Fibroblast of lung (primary cell): Measurements from ENCODE around the gene KNDC1. TPM values are rescaled to one million over a fixed set of nuclear protein-coding genes. Genes with fewer than 3 reads are reported as not detected.
"Not testable (repeated sequence)": the region's sequence is repeated elsewhere in the genome, so short reads cannot be mapped to it uniquely, and the experiment has no call there.

ENCODE experiments used
- DNase-seq, 2 donors: peaks; one replicate each; pipeline versions ENCODE4 v3.0.0 to v3.0.0-alpha.2; 2010; ENCODE audit warnings: low read depth in 2 of 2
- H2AFZ ChIP-seq: 2 replicates; pipeline ENCODE4 v1.5.1; 2012; ENCODE audit warnings: low read length, control low read depth, inconsistent platforms
- H3K27ac ChIP-seq: 2 replicates; pipeline ENCODE4 v1.5.1; 2011; ENCODE audit warnings: low read length, control low read depth; ENCODE audit not compliant: insufficient read depth
- H3K27me3 ChIP-seq: 2 replicates; pipeline ENCODE4 v1.5.1; 2011; ENCODE audit warnings: mild to moderate bottlenecking, low read length; ENCODE audit not compliant: control insufficient read depth, insufficient read depth
- H3K36me3 ChIP-seq: 2 replicates; pipeline ENCODE4 v1.5.1; 2011; ENCODE audit warnings: low read length; ENCODE audit not compliant: control insufficient read depth, insufficient read depth
- H3K4me1 ChIP-seq: 2 replicates; pipeline ENCODE4 v1.5.1; 2011; ENCODE audit warnings: low read length; ENCODE audit not compliant: control insufficient read depth, insufficient read depth; ENCODE audit errors: extremely low read depth
- H3K4me2 ChIP-seq: 2 replicates; pipeline ENCODE4 v1.5.1; 2011; ENCODE audit warnings: low read length, control low read depth; ENCODE audit not compliant: insufficient read depth; ENCODE audit errors: extremely low read depth
- H3K4me3 ChIP-seq, 4 experiments: fragments of 200-600 bp in 1 of 4; sonication (generic) in 1 of 4; replicated peaks in 1 of 4; 2 replicates each; pipeline ENCODE4 v1.5.1; 2011 to 2016; ENCODE audit warnings: low read length in 4 of 4, low read depth in 3 of 4, mild to moderate bottlenecking in 3 of 4, control low read depth in 2 of 4, inconsistent platforms in 1 of 4, mixed read lengths in 1 of 4; ENCODE audit not compliant: insufficient read depth in 1 of 4; ENCODE audit errors: control extremely low read depth in 1 of 4
- H3K79me2 ChIP-seq: 2 replicates; pipeline ENCODE4 v1.5.1; 2012; ENCODE audit warnings: mild to moderate bottlenecking, low read length, inconsistent platforms; ENCODE audit not compliant: control insufficient read depth, insufficient read depth
- H3K9ac ChIP-seq: 2 replicates; pipeline ENCODE4 v1.5.1; 2011; ENCODE audit warnings: mild to moderate bottlenecking, low read length, control low read depth; ENCODE audit not compliant: insufficient read depth
- H3K9me3 ChIP-seq: 2 replicates; pipeline ENCODE4 v1.5.1; 2012; ENCODE audit warnings: low read depth, low read length; ENCODE audit not compliant: control insufficient read depth, insufficient read depth
- H4K20me1 ChIP-seq: 2 replicates; pipeline ENCODE4 v1.5.1; 2011; ENCODE audit warnings: low read length; ENCODE audit not compliant: control insufficient read depth, insufficient read depth; ENCODE audit errors: extremely low read depth
- EZH2 ChIP-seq: IDR thresholded peaks from 2 replicates; pipeline ENCODE4 v1.5.1; 2012; ENCODE audit warnings: low read length, control low read depth, mild to moderate bottlenecking; ENCODE audit errors: missing control alignments
- polyA minus RNA-seq: library from RNA; depleted of rRNA, polyadenylated mRNA; stranded (reverse); fragments of >200 nt; gene quantifications from 2 replicates; pipeline ENCODE4 v1.2.3, GENCODE V29; 2011; ENCODE audit warnings: low replicate concordance
- polyA plus RNA-seq, 2 donors: library from polyadenylated mRNA; depleted of rRNA in 1 of 2; stranded (reverse) in 1 of 2; unstranded in 1 of 2; fragments of >200 nt; gene quantifications; 2 replicates each; pipeline ENCODE4 v1.2.1, GENCODE V29; 2011 to 2012; ENCODE audit warnings: missing spikeins in 1 of 2
- total RNA-seq: library from RNA; depleted of rRNA; stranded (reverse); fragments of >200 nt; gene quantifications from 2 replicates; pipeline ENCODE4 v1.2.1, GENCODE V29; 2014
- TF ChIP-seq, protein P1 (sequence below), 2 donors: IDR thresholded peaks in 1 of 2; conservative IDR thresholded peaks in 1 of 2; 1 replicate in 1 of 2; 2 replicates in 1 of 2; pipeline ENCODE4 v1.5.1; 2011 to 2012; ENCODE audit warnings: low read length in 2 of 2, control low read depth in 1 of 2, inconsistent platforms in 1 of 2, low read depth in 1 of 2, mild to moderate bottlenecking in 1 of 2

The KNDC1 gene, protein sequence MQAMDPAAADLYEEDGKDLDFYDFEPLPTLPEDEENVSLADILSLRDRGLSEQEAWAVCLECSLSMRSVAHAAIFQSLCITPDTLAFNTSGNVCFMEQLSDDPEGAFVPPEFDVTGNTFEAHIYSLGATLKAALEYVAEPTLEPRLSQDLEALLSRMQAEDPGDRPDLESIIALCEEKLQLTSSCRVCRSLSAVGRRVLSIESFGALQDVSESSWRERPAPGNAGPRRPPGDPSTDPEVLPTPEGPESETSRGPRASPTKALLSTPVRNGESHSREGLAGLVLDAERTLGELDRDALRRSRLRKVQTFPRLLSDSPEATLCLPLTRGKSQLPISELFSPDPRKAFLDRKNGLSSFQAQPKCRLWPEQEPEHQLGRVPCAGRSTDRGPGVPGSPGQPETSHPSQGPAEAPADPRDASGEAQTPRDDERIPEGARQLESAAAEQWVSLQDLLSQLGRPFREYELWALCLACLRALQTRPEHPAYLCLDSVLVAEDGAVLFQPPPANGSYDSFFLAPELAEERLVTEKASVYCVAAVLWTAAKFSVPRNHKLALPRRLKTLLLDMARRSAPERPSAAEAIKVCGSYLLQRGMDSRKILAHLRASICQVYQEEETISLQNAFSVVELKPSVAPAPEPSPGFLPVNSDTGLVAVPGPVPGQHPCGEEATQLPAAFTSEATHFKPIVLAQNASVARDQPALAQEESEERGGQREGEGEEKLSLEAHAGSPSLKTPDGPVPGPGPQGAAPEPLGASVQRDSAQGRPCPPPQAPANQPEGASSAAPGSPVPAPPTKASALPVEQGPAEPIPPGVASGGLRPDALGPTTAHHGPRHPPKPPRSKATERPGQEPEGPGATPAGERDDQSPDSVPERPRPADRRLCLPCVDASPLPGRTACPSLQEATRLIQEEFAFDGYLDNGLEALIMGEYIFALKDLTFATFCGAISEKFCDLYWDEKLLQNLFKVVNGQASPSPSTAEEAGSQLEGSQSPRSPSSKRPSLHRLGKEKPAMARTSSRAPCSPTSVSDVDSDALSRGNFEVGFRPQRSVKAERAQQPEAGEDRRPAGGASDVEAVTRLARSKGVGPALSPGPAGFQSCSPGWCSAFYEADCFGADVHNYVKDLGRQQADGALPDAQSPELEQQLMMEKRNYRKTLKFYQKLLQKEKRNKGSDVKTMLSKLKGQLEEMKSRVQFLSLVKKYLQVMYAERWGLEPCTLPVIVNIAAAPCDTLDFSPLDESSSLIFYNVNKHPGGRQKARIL (N-terminal part only)
- 0.26 and 0.50 TPM in 2 replicates for total RNA-seq
- polyA plus RNA-seq: 0.11 and 0.20 TPM in 2 replicates
- 0.23 and 0.36 TPM in 2 replicates for polyA plus RNA-seq (2012)
- 0.20 and 2.1 TPM in 2 replicates for polyA minus RNA-seq

DNA sequence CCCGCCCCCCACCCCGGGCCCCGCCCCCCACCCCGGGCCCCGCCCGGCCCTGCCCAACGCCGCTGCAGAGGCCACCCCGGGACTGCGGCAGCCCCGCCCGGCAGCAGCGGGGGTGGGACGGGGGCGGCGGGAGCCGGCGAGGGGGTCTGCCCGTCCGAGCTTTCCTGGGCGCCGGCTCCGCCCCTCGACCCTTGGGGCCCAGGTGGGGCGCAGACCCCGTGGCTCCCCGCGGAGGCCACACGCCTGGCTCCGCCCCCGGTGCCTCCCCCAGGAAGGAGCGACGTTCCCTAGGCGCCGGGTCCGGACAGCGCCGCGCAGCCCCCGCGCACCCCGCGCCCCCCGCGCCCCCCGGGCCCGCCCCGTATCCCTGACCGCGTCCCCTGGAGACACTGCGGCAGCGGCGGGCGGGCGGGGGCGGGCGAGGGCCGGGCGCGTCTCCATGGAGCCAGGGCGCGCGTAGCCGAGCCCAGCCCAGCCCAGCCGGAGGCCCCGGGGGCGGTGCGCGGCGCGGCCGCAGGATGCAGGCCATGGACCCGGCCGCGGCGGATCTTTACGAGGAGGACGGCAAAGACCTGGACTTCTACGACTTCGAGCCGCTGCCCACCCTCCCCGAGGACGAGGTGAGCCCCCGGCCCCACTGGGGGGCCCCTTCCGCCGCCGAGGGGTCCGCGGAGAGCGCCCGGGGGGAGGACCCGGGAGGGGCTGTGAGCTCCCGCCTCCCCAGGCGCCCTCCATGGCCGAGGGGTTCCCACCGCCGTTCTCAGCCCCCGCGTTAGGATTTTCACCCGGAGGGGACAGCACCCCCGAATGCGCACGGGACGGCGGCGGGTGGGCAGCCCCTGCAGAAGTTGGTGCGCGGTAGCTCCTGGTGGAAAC is at the start of gene KNDC1:
TSS of gene KNDC1 (plus strand) at position 270 of the 876 bp plus-strand sequence. CDS start at position 519, 249 bp downstream.
- Histone ChIP-seq H3K9me3 (no peaks in the 10 kb centered on the region), H4K20me1 (no peaks in the 10 kb centered on the region), H3K79me2 (no peaks in the 10 kb centered on the region), H3K36me3 (no peaks in the 10 kb centered on the region), H3K4me2 (peak within 1 kb of the TSS; percentile 59), H3K4me3 (peak within 1 kb of the TSS; percentile 26 to 63 (median 32)), H3K27ac (no peak within 1 kb of the TSS), H2AFZ (no peak within 1 kb of the TSS), H3K4me1 (no peaks in the 10 kb centered on the region), H3K27me3 (peaks cover 11% of the 10 kb centered on the region), H3K9ac (peak within 1 kb of the TSS; percentile 7)
- TF ChIP-seq EZH2: no peak
- DNase-seq: peak; percentile 15 to 23

DNA sequence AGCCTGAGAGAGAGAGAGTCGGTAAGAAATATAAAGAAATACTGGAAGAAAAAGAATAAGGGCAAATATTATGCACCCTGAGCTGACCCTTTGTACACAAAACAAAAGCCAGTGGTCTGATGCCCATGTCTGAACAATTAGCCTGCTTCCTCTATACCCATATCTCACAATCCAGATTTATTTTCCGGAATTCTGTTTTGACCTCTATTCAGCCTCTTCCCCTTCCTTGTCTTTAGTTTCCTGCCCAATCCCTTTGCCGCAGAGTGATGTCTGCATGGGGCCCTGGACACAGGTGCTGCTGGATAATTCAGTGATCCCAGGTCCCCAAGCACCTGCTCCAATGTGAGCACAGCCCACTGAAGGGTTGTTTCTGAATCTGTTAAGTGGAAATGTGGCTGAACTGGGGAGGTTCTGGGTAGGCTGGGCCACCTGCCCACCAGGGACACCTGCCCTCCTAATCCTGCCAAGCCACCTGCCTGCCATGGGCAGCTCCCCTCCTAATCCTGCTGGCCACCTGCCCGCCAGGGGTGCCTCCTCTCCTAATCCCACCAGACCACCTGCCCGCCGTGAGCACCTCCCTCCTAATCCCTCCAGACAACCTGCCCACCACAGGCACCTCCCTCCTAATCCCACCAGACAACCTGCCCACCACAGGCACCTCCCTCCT is 49.3 kb upstream of the KNDC1 start:
- Histone ChIP-seq H3K27me3 (no peaks in the 10 kb centered on the region), H3K9ac (no peak overlapping the region), H4K20me1 (no peaks in the 10 kb centered on the region), H3K4me3 (no peak overlapping the region), H3K36me3 (no peaks in the 10 kb centered on the region), H2AFZ (no peak overlapping the region), H3K4me1 (no peaks in the 10 kb centered on the region), H3K4me2 (no peak overlapping the region), H3K79me2 (no peaks in the 10 kb centered on the region), H3K9me3 (no peaks in the 10 kb centered on the region), H3K27ac (no peak overlapping the region)
- TF ChIP-seq, protein P1, sequence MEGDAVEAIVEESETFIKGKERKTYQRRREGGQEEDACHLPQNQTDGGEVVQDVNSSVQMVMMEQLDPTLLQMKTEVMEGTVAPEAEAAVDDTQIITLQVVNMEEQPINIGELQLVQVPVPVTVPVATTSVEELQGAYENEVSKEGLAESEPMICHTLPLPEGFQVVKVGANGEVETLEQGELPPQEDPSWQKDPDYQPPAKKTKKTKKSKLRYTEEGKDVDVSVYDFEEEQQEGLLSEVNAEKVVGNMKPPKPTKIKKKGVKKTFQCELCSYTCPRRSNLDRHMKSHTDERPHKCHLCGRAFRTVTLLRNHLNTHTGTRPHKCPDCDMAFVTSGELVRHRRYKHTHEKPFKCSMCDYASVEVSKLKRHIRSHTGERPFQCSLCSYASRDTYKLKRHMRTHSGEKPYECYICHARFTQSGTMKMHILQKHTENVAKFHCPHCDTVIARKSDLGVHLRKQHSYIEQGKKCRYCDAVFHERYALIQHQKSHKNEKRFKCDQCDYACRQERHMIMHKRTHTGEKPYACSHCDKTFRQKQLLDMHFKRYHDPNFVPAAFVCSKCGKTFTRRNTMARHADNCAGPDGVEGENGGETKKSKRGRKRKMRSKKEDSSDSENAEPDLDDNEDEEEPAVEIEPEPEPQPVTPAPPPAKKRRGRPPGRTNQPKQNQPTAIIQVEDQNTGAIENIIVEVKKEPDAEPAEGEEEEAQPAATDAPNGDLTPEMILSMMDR (conservative IDR thresholded peaks at IDR 0.05 in 1 of 2, IDR thresholded peaks at IDR 0.05 in 1 of 2; ENCODE audit: low read depth in 1 of 2, low read length in 2 of 2): no peak
- no peak for TF ChIP-seq EZH2
- DNase-seq: no peak

DNA sequence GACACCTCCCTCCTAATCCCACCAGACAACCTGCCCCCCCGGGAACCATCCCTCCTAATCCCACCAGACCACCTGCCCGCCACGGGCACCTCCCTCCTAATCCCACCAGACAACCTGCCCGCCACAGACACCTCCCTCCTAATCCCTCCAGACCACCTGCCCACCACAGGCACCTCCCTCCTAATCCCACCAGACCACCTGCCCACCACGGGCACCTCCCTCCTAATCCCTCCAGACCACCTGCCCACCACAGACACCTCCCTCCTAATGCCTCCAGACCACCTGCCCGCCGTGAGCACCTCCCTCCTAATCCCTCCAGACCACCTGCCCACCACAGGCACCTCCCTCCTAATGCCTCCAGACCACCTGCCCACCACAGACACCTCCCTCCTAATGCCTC is 48.4 kb upstream of the KNDC1 start:
- H2AFZ ChIP-seq, H3K4me3 ChIP-seq, H3K79me2 ChIP-seq, DNase-seq, H4K20me1 ChIP-seq, H3K4me1 ChIP-seq, H3K9ac ChIP-seq, H3K9me3 ChIP-seq, H3K4me2 ChIP-seq, H3K27ac ChIP-seq, H3K36me3 ChIP-seq, H3K27me3 ChIP-seq: not testable (repeated sequence)
